ENCODE measurements around the gene CNGA2. TPM values are rescaled to one million over a fixed set of nuclear protein-coding genes. Genes with fewer than 3 reads are reported as not detected.

CNGA2 gene
- polyA plus RNA-seq, 1 donor from 2014 or later: not detected

DNA sequence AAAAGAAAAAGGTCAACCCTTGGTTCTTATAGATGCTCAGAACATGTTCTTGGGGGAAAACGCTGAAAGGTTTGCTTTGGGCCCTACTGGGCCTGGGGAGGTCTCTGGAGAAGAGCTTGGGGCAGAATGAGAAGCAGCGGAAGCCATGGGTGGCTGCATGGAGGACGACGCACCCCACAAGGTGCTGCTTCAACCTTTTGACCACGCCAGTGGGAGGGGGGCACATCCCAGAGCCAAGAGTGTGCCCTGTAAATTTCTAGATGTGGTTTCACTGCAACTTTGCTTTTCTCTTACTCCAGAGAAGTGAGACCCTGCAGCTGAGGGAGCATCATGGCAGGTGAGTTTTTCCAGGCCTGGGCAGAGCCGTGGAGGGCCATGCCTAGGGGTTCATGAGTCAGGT is 36.1 kb upstream of the CNGA2 start:
- H3K9me3 ChIP-seq (ENCODE audit: low read length): no peaks in the 10 kb centered on the region
- H3K27me3 ChIP-seq (ENCODE audit: insufficient read depth, low read depth, low read length): no peaks in the 10 kb centered on the region
- H4K20me1 ChIP-seq (ENCODE audit: insufficient read depth): no peaks in the 10 kb centered on the region
- H3K27ac ChIP-seq (ENCODE audit: low read length): no peak overlapping the region
- no peak for TF ChIP-seq MXI1 (conservative IDR thresholded peaks at IDR 0.05; ENCODE audit: poor library complexity, severe bottlenecking)
- no peak for TF ChIP-seq EZH2 (IDR thresholded peaks at IDR 0.05; ENCODE audit: borderline replicate concordance, insufficient read depth, low read length, poor library complexity, severe bottlenecking)
- no peak for TF ChIP-seq EP300 (conservative IDR thresholded peaks at IDR 0.05; ENCODE audit: poor library complexity, severe bottlenecking)
- no peak for TF ChIP-seq POLR2AphosphoS5 (IDR thresholded peaks at IDR 0.05)
- TF ChIP-seq REST (IDR thresholded peaks at IDR 0.05; ENCODE audit: borderline replicate concordance): no peak
- no peak for TF ChIP-seq CTCF (IDR thresholded peaks at IDR 0.05; ENCODE audit: poor library complexity, severe bottlenecking)
- no peak for TF ChIP-seq TAF1 (IDR thresholded peaks at IDR 0.05; ENCODE audit: low read depth)
- TF ChIP-seq RAD21 (conservative IDR thresholded peaks at IDR 0.05): no peak
- TF ChIP-seq SMC3 (conservative IDR thresholded peaks at IDR 0.05; ENCODE audit: poor library complexity): no peak
- H3K36me3 ChIP-seq (ENCODE audit: insufficient read depth, low read length): no peaks in the 10 kb centered on the region
- H3K9ac ChIP-seq (ENCODE audit: low read length): no peak overlapping the region
- H3K79me2 ChIP-seq (replicated peaks; ENCODE audit: insufficient read depth, low read length): no peaks in the 10 kb centered on the region
- H3K4me2 ChIP-seq (ENCODE audit: low read length): no peak overlapping the region
- H3K4me3 ChIP-seq (ENCODE audit: low read length): no peak overlapping the region
- H2AFZ ChIP-seq (ENCODE audit: low read depth, low read length): no peak overlapping the region
- no peaks in the 10 kb centered on the region for H3F3A ChIP-seq (ENCODE audit: insufficient read depth, low read length, poor library complexity, severe bottlenecking)
- H3K9me2 ChIP-seq (ENCODE audit: insufficient read depth, low read length): no peaks in the 10 kb centered on the region

GRCh38 chrX:151699746-151700145 is 34.8 kb upstream of the CNGA2 start:
- TF ChIP-seq SMC3 (conservative IDR thresholded peaks at IDR 0.05; ENCODE audit: poor library complexity): no peak
- no peak for TF ChIP-seq MXI1 (conservative IDR thresholded peaks at IDR 0.05; ENCODE audit: poor library complexity, severe bottlenecking)
- no peak for TF ChIP-seq TAF1 (IDR thresholded peaks at IDR 0.05; ENCODE audit: low read depth)
- TF ChIP-seq EZH2 (IDR thresholded peaks at IDR 0.05; ENCODE audit: borderline replicate concordance, insufficient read depth, low read length, poor library complexity, severe bottlenecking): no peak
- TF ChIP-seq POLR2AphosphoS5 (IDR thresholded peaks at IDR 0.05): no peak
- no peak for TF ChIP-seq REST (IDR thresholded peaks at IDR 0.05; ENCODE audit: borderline replicate concordance)
- TF ChIP-seq RAD21 (conservative IDR thresholded peaks at IDR 0.05): no peak
- TF ChIP-seq CTCF (IDR thresholded peaks at IDR 0.05; ENCODE audit: poor library complexity, severe bottlenecking): no peak
- TF ChIP-seq EP300 (conservative IDR thresholded peaks at IDR 0.05; ENCODE audit: poor library complexity, severe bottlenecking): no peak
- no peaks in the 10 kb centered on the region for H3K9me3 ChIP-seq (ENCODE audit: low read length)

More at GRCh38 chrX:151699746-151700145, 34.8 kb upstream of the CNGA2 start:
- Histone ChIP-seq H2AFZ (ENCODE audit: low read depth, low read length) (no peak overlapping the region), H3K36me3 (ENCODE audit: insufficient read depth, low read length) (no peaks in the 10 kb centered on the region), H3K9me2 (ENCODE audit: insufficient read depth, low read length) (no peaks in the 10 kb centered on the region), H3F3A (ENCODE audit: insufficient read depth, low read length, poor library complexity, severe bottlenecking) (no peaks in the 10 kb centered on the region), H3K4me3 (ENCODE audit: low read length) (no peak overlapping the region), H3K27me3 (ENCODE audit: insufficient read depth, low read depth, low read length) (no peaks in the 10 kb centered on the region), H3K4me2 (ENCODE audit: low read length) (no peak overlapping the region), H3K79me2 (replicated peaks; ENCODE audit: insufficient read depth, low read length) (no peaks in the 10 kb centered on the region), H3K27ac (ENCODE audit: low read length) (no peak overlapping the region), H3K9ac (ENCODE audit: low read length) (no peak overlapping the region), H4K20me1 (ENCODE audit: insufficient read depth) (no peaks in the 10 kb centered on the region)
